ENCODE data around the gene YBX2.
"Not testable (repeated sequence)": the region's sequence is repeated elsewhere in the genome, so short reads cannot be mapped to it uniquely, and the experiment has no call there.

Gene YBX2

DNA sequence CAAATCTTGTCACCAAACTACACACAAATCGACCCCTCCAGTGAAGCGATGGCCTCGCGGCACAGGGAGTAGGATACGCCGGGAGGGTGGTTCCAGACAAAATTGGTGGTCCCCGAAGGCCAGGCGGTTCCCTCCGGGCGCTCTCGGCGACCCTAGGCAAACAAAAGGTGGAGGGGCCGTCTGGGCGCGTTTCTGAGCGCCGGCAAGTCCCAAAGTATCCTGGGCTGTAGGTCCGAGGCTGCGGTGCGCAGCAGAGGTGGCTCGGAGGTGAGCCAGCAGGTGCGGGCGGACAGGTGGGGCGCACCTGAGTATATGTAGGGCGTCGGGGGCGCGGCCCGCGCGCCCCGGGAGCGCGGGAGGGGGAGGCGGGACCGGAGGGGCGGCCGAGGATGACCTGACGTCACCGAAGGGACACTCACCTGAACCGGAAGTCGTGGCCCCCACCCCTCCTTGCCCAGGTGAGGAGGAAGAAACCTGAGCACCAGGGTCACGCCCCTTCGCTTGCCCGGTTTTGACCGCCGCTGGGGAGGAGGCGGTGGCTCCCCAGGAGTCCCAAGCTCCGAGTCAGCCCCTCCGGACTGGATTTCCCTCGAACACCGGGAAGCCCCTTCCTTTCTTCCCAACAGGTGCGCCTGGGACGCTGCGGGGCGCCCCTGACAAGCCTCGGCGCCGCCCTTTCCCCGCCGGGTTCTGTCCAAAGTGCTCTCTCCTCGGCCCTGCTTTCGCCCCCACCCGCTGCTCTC is 32.1 kb downstream of the YBX2 start, which contains the start of gene CLDN7:
Gene CLDN7, minus strand, starts transcription at position 287 of the 743 bp plus-strand sequence. CDS start 435 bp downstream, outside the sequence.
- DNase-seq: no peak

DNA sequence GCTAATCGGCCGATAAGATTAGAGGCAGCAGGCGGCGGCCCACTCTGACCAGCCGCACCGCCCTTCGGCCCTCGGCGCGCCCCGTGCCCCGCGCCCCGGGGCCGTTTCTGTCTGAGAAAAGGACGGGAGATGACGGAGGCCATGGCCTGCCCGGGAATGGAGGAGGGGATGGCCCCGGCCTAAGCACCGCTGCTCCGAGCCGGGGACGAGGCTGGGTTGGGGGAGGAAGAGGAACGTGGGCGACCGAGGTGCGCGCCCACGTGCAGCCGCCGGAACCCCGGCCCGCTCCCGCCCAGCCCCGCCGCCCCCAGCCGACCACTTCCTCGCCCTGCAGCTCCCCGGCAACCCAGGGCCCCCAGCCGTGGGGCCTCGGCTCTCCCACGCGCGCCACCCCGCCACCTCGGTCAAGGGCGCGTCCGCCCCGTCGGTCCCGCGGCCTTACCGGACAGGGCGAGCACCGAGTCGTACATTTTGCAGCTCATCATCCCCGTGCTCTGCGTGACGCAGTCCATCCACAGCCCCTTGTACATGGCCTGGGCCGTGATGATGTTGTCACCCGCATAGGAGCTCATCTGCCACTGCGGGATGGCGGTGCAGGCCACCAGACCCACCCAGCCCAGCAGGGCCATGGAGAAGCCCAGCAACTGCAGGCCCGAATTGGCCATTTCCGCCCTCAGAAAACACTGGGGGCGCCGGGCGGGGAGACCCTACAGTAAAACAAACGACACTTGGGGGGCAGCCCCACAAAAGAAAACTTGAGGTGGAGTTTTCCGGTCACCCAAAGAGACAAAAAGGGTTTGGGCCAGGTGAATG is 32.9 kb downstream of the YBX2 start:
- DNase-seq: peak in 1 of 2 experiments; percentile 29

- DNase-seq: no peak
Measured at GRCh38 chr17:7260651-7261378, 33.6 kb downstream of the YBX2 start.

DNA sequence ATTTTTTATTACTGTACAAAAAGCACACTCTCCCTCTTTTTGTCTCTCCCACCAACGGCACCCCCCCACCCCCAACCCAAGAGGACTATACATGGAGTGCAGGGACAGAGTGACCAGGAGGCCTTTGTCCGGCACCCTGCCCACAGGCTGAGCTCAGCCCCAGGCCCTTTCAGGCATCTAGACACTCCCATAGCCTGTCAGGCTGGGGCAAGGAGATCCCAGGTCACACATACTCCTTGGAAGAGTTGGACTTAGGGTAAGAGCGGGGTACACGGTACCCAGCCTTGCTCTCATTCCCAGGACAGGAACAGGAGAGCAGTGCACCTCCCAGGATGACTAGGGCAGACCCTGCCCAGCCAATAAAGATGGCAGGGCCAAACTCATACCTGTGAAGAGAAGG is 34.3 kb downstream of the YBX2 start:
- DNase-seq: no peak

GRCh38 chr17:7259555-7259889 is 34.9 kb downstream of the YBX2 start:
- no peak for DNase-seq

GRCh38 chr17:7258731-7259554 is 35.5 kb downstream of the YBX2 start:
- no peak for DNase-seq

- no peak for DNase-seq
Measured at GRCh38 chr17:7256766-7257456, 37.5 kb downstream of the YBX2 start.

- no peak for DNase-seq
Measured at GRCh38 chr17:7254511-7254910, 39.9 kb downstream of the YBX2 start.

DNA sequence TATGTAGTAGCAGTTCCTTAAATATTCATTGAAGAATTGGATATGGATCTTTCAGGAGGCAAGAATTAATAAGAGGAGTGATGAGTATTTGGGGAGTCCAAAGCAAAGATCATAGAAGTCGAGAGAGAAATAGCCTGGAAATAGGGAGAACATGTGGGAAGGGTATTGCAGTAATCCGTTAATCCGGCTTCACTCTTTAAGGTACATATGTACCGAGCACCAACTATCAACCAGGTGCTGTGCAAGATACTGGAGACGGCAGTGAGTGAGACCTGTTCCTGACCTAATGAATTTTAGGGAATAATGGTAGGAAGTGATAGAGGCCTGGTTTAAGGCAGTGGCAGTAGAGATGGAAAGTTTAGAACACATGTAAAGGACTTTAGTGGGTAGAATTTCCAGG is 41.4 kb downstream of the YBX2 start:
- no peak for DNase-seq

DNA sequence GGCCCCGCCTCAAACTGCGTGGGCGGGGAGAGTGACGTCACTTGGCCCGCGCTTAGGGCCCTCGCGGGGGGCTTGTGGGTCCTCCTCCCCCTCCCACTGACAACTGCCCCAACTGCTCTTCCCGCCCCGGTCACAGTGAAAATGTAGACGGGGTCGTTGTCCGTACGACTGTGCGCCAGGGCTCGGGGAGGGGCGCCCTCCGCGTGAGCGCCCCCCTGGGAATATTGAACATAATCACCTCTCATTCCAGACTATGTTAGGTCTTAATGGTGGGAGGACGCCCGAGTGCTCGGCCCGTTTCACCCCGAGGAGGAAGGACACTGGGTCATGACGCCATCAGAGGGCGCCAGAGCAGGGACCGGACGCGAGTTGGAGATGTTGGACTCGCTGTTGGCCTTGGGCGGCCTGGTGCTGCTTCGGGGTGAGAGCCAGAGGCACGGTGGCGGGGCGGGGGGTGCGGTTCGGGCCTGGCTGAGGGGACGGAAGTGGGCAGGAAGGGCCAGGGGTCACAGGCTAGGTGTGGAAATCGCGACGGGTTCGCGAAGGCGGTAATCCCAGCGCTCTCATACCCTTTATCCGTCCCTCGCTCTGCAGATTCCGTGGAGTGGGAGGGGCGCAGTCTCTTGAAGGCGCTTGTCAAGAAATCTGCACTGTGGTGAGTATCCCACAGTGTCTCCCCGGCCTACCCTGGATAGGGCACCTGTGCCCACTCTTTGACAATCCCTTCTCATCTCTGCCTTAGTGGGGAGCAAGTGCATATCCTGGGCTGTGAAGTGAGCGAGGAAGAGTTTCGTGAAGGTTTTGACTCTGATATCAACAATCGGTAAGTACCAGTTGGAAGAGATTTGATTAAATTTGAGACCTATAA is 42.0 kb downstream of the YBX2 start, which contains the start of gene ELP5:
Gene ELP5, plus strand, starts transcription at position 40 of the 868 bp plus-strand sequence. Its CDS starts 336 bp downstream, at position 376.
- peak; percentile 79 to 81 for DNase-seq

GRCh38 chr17:7251661-7252175 is 42.7 kb downstream of the YBX2 start, which contains the start of gene CTDNEP1:
Gene CTDNEP1, minus strand, starts transcription at chr17:7251734. Its CDS starts 438 bp downstream, at chr17:7251296.
- DNase-seq: peak; percentile 97 to 98

- DNase-seq: no peak
Measured at GRCh38 chr17:7250695-7251627, 43.5 kb downstream of the YBX2 start.

GRCh38 chr17:7249830-7250229 is 44.6 kb downstream of the YBX2 start:
- DNase-seq: no peak

DNA sequence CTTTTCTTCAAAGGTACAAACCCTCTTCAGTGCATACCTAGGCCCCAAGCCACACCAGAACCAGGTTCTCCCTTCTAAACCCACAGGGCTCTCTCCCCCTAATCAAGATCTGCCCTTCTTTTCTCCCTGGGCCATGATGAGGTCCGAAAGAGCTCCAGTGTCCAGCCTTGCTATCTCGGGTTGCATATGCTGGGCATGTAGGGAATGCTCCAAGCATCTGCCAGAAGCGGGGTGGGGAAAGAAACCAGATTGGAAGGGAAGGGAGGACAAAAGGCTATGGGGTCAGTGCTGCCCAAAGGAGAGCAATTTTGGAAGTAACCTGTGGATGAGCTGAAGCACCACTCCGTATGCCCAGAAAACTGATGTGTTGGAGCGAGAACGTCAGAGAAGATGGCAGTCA is 45.2 kb downstream of the YBX2 start:
- no peak for DNase-seq

GRCh38 chr17:7248796-7249195 is 45.6 kb downstream of the YBX2 start:
- DNase-seq: no peak

DNA sequence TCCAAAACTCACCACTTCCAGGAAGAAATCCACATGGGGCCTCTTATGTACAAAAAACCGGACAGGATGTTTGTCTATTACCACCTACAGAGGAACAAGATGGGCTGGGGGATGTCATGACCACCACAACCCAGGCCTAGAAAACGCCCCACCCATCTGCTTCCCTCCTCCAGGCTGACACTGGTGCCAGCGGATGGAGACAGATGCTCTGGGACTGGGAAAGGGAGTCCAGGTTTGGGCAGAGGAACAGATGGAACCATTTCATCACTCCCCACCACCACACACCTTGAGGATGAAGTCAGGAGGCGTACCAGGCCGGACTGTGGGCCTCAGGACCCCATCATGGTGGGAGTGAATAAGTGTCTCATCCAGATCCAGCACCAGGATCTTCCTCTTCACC is 47.7 kb downstream of the YBX2 start:
- DNase-seq: no peak

- not testable (repeated sequence) for DNase-seq
Measured at GRCh38 chr17:7243838-7244237, 50.6 kb downstream of the YBX2 start.

GRCh38 chr17:7243453-7243729 is 51.0 kb downstream of the YBX2 start:
- no peak for DNase-seq

DNA sequence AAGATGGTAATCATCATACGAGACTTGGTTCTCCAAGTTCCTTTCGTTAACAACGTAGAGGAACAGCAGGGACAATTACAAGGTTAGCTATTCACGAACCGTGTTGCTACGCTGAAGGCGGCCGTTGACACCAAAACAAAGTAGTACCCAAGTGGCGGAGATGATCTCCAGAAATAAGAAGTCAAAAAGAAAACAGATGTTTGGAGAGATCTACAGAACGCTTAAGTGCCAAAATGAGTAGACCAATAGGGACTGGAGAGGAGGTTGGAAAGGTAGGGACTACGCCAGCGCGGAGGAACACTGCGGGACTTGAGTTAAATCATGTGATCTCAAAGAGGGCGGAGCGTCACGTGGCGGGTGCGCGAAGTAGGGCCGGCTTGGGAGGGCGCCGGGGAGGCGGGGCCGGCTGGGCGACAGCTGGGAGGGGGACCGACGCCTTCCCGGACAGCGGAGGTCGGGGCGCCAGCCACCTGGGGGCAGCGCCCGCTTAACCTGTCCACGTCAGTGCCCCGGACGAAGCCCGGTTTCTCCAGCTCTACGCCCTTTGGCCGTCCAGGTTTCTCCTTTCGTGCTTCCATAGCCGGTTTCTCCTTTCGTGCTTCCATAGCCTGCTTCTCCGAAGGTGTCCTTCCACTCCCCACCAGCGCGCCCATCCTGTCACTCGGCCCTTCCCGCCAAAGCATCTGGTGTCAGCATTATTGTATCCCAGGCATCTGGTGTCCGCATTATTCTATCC is 51.6 kb downstream of the YBX2 start:
- peak; percentile 90 for DNase-seq
